Activated CD8-positive, alpha-beta T cell treated with anti-CD3 and anti-CD28 coated beads, Interleukin-2, amount 10 ng/mL, durations not matched to agents 7 days and 5 days (primary cell): Measurements from ENCODE around the gene MYH7B. TPM values are rescaled to one million over a fixed set of nuclear protein-coding genes. Genes with fewer than 3 reads are reported as not detected.

ENCODE experiments used
- ATAC-seq: fragments of 150-1000 bp; cut with Tn5 transposase; one replicate; pipeline ENCODE4 v1.10.0; 2021; ENCODE audit warnings: moderate library complexity
- CTCF ChIA-PET: fragments of 350-600 bp; sonication (Branson Sonifier 250); formaldehyde crosslinking; loops from one replicate; lab custom pipeline; 2021; ENCODE audit warnings: antibody characterized with exemption; lab: Charles Lee
- POLR2A ChIA-PET: fragments of 350-600 bp; sonication (Branson Sonifier 250); formaldehyde crosslinking; loops from one replicate; lab custom pipeline; 2021; ENCODE audit warnings: antibody characterized with exemption; lab: Charles Lee
- DNase-seq: peaks from one replicate; pipeline ENCODE4 v3.0.0-alpha.2; 2020
- H3K27ac Mint-ChIP-seq: one replicate; pipeline ENCODE4 v1.8.0; 2021; ENCODE audit warnings: mild to moderate bottlenecking, mixed read lengths
- H3K27me3 Mint-ChIP-seq: one replicate; pipeline ENCODE4 v1.8.0; 2021; ENCODE audit warnings: low read depth, mixed read lengths
- H3K36me3 Mint-ChIP-seq: one replicate; pipeline ENCODE4 v1.8.0; 2021; ENCODE audit warnings: low read depth, mixed read lengths
- H3K4me1 Mint-ChIP-seq: one replicate; pipeline ENCODE4 v1.8.0; 2021; ENCODE audit warnings: low read depth, mixed read lengths
- H3K4me3 Mint-ChIP-seq: one replicate; pipeline ENCODE4 v1.8.0; 2021; ENCODE audit warnings: mild to moderate bottlenecking, mixed read lengths
- H3K9me3 Mint-ChIP-seq: one replicate; pipeline ENCODE4 v1.8.0; 2022; ENCODE audit warnings: mixed read lengths; ENCODE audit not compliant: insufficient read depth
- microRNA-seq: library from miRNA; unstranded; fragments of <30 nt; microRNA quantifications from one replicate; pipeline ENCODE4 v1.2.0, GENCODE V29; 2022
- total RNA-seq, 2 experiments: library from RNA; stranded (reverse); gene quantifications; one replicate each; pipeline ENCODE4 v1.2.3, GENCODE V29; 2021

The MYH7B gene
- total RNA-seq, 2 experiments from 2014 or later, result 0.13 to 0.26 TPM

DNA sequence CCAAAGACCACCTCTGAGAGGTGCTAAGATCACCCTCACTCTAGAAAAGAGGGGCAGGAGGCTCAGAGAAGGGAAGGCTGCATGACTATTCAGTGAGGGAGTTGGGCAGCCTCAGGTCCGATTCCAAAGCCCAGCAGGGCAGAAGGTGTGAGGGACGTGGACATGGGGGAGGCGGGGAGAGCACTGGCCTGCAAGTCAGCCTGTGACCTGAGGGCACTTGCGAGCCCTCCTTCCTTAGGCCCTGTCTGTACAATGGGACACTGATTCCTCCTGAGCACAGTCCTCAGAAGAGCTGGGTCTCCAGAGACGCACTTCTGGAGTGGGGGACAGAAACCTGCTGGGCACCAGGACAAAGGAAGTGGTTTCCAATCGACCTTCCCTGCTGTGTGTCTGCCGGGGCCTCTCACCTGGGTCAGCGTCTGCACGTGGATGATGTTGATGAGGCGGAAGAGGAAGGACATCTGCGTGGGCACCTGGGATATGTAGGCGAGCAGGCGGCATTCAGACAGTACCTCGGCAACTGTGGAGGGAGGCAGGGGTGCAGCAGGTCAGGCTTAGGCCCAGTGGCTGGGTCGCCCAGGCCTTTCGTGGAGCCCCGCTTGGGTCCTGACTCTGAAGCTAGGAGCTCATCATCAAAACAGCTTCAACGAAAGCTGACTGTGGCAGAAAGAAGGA lies 48.5 kb downstream of the MYH7B start:
- peaks cover 23% of the 10 kb centered on the region for H3K36me3 Mint-ChIP-seq
- no peak for ATAC-seq
- POLR2A ChIA-PET, result no interaction called here

DNA sequence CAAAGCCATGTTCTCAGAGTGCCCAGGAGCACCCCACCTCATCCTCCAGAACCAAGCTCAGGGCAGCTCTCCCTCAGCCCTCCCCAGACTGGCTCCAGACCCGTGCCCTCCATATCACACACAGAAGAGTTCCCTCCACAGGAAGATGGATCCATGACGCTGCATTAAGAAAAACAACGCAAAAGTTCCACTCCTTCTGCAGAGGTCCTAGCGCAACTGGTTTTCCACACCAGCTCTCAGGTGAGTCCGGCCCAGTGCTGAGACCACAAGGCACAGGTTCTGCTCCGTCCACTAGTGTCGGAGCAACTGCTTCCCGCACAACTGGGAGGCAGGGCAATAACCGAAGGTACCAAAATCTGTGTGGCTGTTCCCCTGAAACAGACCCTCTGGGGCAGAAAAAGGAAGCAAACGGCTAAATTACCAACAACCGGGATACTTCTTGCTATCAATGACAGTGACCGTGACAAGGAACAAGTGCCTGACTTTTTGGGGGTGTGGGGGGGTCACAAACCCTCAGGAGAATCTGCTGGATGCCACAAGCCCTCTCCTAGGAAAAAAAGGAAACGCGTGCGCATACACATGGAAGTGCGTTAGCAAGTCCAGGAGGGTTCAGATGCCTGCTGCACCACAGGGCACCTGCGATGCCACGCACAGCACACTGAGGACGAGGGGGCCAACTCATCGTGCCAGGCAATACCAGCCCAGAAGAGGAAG lies 49.2 kb downstream of the MYH7B start:
- Mint-ChIP-seq H3K27me3 (no peaks in the 10 kb centered on the region), H3K9me3 (no peaks in the 10 kb centered on the region), H3K4me3 (no peak overlapping the region), H3K27ac (no peak overlapping the region), H3K36me3 (peaks cover 30% of the 10 kb centered on the region), H3K4me1 (no peaks in the 10 kb centered on the region)
- DNase-seq (no peak), ATAC-seq (no peak)
- POLR2A ChIA-PET, result no interaction called here
- CTCF ChIA-PET, result interaction anchor here (1.4 kb wide), 1 partner anchor 131 kb away, joined by 4 read pairs; no protein-coding TSS in a partner anchor

More for the DNA sequence above, 48.5 kb downstream of the MYH7B start:
- no peaks in the 10 kb centered on the region for H3K9me3 Mint-ChIP-seq
- H3K4me1 Mint-ChIP-seq, result no peaks in the 10 kb centered on the region
- no peak for DNase-seq
- no peaks in the 10 kb centered on the region for H3K27me3 Mint-ChIP-seq
- CTCF ChIA-PET, result interaction anchor here (1.4 kb wide), 1 partner anchor 130 kb away, joined by 4 read pairs; no protein-coding TSS in a partner anchor
- H3K27ac Mint-ChIP-seq, result no peak overlapping the region
- H3K4me3 Mint-ChIP-seq, result no peak overlapping the region

Small RNAs within 50 kb of the gene (microRNA-seq; reads per million reads assigned to microRNA genes)
- gene MIR499A, result not detected
- not detected for gene MIR499B

Other genes starting within 250 kb of the MYH7B start
- gene NCOA6, start 130.2 kb upstream of the MYH7B start, total RNA-seq, result 10 to 100 TPM; 25.8 to 26.9 TPM
- gene GGT7, start 83.0 kb upstream of the MYH7B start, total RNA-seq, result 1 to 10 TPM; 5.2 to 6.0 TPM
- 10 to 100 TPM; 24.0 to 25.5 TPM for gene ACSS2, start 79.3 kb upstream of the MYH7B start, total RNA-seq
- 10 to 100 TPM; 55.1 to 55.6 TPM for gene GSS, start 62 bp upstream of the MYH7B start, total RNA-seq
- gene TRPC4AP, start 136.9 kb downstream of the MYH7B start, total RNA-seq, result 10 to 100 TPM; 43.2 to 44.6 TPM
- gene EDEM2, start 191.5 kb downstream of the MYH7B start, total RNA-seq, result 10 to 100 TPM; 19.5 to 19.6 TPM
- gene PROCR, start 216.2 kb downstream of the MYH7B start, total RNA-seq, result 1 to 10 TPM; 1.2 to 1.3 TPM